ENCODE results near the gene CSRNP2.
A peak's percentile ranks its signal among the peaks of the same experiment; 100 is the strongest.
"Not testable (repeated sequence)": the region's sequence is repeated elsewhere in the genome, so short reads cannot be mapped to it uniquely, and the experiment has no call there.

CSRNP2 gene

GRCh38 chr12:51078866-51079265, 4.5 kb downstream of the CSRNP2 start:
- DNase-seq = not testable (repeated sequence)

DNA sequence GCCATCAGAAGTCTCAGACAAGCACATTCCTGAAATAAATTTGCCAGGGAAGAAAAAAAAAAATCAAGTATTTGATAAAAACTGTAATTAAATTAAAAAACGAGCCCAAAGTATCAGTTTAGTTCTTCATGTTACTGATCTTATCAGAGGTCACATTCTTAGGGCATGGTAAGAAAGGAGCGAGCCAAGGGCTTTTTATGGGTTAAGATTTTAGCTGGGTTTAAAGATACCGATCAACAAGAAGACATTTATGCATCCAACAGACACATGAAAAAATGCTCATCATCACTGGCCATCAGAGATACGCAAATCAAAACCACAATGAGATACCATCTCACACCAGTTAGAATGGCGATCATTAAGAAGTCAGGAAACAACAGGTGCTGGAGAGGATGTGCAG, 5.0 kb downstream of the CSRNP2 start:
- not testable (repeated sequence) for DNase-seq

- no peak for DNase-seq
Observed at GRCh38 chr12:51077930-51078329, 5.5 kb downstream of the CSRNP2 start.

- no peak for DNase-seq
Observed at GRCh38 chr12:51076236-51076930, 7.0 kb downstream of the CSRNP2 start.

DNA sequence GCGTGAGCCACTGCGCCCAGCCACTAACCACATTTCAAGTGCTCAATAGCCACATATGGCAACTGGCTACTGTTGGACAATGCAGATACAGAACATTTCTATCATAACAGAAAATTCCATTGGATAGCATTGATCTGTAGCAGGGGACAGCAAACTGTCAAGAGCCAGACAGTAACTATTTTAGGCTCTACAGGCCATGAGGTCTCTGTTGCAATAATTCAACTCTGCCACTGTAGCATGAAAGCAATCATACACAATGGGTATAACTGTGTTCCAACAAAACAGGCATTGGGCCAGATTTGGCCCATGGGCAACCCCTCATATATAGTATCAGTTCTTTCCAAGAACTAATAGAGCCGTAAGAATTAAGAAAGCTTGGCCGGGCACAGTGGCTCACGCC, 8.0 kb downstream of the CSRNP2 start:
- DNase-seq = no peak

DNA sequence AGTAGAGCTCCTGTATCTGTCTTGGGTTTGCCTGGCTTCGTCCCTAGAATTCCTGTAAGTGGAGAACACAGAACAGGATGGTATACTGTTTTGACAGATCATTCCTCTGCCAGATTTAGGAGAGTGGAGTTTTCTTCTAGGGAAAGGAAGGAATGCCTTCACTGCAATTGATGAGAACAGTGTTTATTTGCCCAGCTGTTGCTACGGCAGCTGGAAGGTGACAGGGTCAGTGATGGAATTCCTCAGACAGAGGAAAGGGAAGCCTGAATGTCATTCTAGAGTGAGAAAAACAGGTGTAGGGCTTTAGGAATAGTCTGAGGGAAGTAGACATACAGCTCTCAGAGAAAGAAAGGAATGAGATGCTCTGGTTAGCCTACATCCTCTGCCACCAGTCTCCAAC, 11.7 kb downstream of the CSRNP2 start:
- no peak for DNase-seq

GRCh38 chr12:51070004-51070403, 13.4 kb downstream of the CSRNP2 start:
- DNase-seq = no peak

- no peak for DNase-seq
Observed at GRCh38 chr12:51067771-51068170, 15.6 kb downstream of the CSRNP2 start.

GRCh38 chr12:51067229-51067628, 16.2 kb downstream of the CSRNP2 start:
- DNase-seq = no peak

GRCh38 chr12:51065530-51065929, 17.9 kb downstream of the CSRNP2 start:
- no peak for DNase-seq

DNA sequence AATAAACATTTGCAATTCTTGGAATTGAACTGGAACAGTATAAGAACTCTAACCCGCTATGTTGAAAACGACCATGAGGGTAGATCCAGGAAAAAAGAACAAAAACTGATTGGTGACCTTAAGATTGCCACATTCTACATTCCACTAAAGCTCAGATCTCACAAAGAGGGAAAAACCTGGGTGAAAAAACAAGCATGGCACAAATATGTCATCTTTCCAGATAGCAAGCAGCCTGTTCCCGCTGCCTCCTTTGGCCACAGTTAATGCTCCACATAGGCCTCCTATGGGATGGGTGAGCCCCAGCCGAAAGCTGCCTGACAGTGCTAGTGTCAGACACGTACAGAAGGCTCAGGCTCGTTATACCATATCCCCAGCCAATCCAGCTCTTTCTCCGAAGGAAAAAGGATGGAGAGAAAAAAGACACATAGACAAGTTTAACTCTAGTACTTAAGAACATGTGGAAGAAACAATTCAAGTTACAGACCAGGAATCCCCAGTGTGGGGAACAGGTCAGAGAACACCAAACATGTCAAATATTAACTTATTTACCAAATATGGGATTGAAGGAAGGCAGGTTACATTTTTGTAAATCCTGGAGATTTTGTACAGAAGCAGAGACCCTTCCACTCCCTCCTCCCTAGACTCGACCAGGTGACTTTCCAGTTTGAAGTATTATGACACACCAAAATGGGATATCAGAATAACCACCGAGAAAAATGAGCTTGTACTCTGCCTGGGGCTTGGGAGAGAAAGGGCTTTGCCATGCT, 20.6 kb downstream of the CSRNP2 start:
- no peak for DNase-seq

DNA sequence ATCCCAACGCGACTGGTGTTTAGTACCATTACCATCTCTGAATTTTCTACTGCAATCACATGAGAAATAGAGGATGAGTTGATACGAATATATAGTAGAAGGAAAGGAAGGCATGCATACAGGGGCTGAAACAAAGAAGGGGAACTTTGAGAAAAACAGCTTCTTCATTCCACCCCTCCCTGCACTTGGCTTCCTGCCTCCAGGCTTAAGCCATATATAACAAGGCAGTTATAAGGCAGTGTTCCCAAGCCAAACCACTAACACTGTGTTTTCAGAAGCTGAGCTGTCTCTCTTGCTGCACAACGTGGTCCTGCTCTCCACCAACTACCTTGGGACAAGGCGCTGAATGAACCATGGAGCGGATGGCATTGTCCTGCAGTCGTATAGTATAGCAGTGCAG, 24.3 kb downstream of the CSRNP2 start:
- no peak for DNase-seq

GRCh38 chr12:51056242-51056641, 27.2 kb downstream of the CSRNP2 start:
- no peak for DNase-seq

GRCh38 chr12:51055060-51055459, 28.3 kb downstream of the CSRNP2 start:
- DNase-seq = no peak

- peak; percentile 18 for DNase-seq
Observed at GRCh38 chr12:51051787-51052186, 31.6 kb downstream of the CSRNP2 start.

- DNase-seq = no peak
Observed at GRCh38 chr12:51049525-51049924, 33.9 kb downstream of the CSRNP2 start.

GRCh38 chr12:51048661-51049251, 34.6 kb downstream of the CSRNP2 start:
- DNase-seq = no peak

DNA sequence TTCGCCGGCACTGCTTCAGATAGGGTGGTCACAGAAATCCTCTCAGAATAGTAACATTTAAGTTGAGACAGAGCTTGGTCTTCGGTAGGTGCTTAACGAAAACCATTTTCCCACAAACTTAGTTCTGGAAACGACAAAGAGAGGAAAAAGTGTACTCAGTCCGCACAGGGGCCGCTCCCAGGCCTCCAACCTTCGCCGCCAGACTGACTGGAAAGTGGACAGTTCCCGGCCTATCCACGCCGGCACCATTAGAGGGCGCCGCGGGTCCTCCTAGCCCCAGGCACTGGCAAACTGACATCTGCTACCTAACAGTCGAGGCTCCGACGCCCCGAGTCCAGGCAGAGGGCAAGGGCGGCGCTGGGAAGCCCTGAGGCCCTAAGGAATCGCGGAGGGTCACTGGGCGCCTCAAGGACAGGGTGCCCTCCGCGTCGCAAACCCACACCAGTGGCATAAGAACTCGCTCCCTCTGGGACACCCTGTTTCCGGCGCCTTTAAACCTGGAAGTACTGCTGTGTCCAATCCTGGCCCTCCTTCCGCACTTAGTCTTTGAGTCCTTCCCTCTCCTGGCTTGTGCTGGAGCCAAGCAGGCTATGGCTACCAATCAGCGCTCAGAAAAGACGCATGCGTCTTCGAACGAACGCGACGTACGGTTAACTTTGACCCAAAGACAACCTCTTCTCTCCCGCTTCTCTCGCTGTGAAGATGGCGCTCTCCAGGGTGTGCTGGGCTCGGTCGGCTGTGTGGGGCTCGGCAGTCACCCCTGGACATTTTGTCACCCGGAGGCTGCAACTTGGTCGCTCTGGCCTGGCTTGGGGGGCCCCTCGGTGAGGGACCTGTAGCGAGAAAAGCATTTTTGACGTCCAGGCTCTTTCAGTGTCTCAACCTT, 35.5 kb downstream of the CSRNP2 start, which contains the start of gene LETMD1:
LETMD1 (plus strand) TSS at position 673 of the 886 bp plus-strand sequence; CDS start at position 703, 30 bp downstream.
- DNase-seq = peak; percentile 99

DNA sequence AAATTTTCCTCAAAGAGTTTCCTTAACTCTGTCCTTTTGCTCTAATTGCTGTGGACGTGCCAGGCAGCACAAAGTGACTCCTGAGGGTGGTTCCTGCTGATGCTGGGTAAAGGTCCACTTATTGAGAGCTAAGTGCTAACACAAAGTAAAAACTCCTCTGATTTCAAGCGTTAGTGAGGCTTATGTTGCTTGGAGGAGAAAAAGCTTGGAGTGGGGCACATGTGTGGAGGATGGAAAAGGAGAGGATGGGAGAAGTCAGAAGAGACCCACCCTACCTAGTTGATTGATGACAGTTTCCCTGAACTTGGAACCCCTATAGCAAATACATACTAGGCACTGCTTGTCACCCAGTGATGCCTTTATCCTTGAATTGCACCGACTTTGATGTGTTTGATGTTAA, 47.1 kb downstream of the CSRNP2 start:
- DNase-seq = no peak

DNA sequence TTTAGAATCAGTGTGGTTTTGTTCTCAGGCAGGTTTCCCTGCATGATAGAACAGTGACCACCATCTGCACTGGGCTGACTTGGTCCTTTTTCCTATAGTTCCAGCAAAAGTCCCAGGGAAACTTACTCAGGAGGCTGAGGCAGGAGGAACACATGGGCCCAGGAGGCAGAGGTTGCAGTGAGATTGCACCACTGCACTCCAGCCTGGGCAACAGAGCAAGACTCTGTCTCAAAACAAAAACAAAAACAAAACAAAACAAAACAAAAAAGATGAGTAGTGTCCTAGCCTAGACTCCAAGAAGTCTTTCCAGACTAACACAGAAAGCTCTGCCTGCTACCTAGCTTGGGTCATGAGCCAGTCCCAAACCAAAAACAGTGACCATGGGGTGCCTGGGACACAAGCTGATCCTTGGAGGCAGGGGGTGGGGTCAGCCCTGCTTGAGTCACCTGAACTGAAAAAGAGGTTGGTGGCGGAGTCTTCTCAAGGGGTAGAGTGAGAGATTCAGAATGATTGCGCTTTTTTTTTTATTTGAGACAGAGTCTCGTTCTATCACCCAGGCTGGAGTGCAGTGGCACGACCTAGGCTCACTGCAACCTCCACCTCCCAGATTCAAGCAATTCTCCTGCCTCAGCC, 49.8 kb downstream of the CSRNP2 start:
- DNase-seq = no peak

DNA sequence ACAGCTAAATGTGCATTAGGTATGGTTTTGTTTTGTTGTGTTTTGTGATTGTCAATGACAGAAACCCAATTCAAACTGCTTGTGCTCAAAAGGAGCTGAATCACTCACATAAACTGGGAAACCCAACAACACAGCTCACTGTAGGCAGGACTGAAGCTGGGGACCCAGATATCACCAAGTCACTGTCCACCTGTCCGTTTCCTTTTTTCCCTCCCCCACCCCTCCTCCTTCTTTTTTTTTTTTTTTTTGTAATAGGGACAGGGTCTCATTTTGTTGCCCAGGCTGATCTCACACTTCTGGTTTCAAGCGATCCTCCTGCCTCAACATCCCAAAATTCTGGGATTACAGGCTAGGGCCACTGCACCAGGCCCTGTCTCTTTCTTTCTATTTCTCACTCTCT, 50.3 kb downstream of the CSRNP2 start:
- DNase-seq = no peak

- DNase-seq = no peak
Observed at GRCh38 chr12:51028813-51029150, 54.6 kb downstream of the CSRNP2 start.
